GM10266 (cell line): ENCODE data around the gene SNORC.

ENCODE experiments used
- DNase-seq: peaks from one replicate; pipeline ENCODE4 v3.0.0; 2012; ENCODE audit errors: extremely low spot score
- CTCF ChIP-seq: IDR thresholded peaks from 2 replicates; pipeline ENCODE4 v1.5.1; 2012; ENCODE audit warnings: mild to moderate bottlenecking, low read depth; ENCODE audit not compliant: control insufficient read depth, insufficient read depth; ENCODE audit errors: missing control alignments

Gene SNORC

DNA sequence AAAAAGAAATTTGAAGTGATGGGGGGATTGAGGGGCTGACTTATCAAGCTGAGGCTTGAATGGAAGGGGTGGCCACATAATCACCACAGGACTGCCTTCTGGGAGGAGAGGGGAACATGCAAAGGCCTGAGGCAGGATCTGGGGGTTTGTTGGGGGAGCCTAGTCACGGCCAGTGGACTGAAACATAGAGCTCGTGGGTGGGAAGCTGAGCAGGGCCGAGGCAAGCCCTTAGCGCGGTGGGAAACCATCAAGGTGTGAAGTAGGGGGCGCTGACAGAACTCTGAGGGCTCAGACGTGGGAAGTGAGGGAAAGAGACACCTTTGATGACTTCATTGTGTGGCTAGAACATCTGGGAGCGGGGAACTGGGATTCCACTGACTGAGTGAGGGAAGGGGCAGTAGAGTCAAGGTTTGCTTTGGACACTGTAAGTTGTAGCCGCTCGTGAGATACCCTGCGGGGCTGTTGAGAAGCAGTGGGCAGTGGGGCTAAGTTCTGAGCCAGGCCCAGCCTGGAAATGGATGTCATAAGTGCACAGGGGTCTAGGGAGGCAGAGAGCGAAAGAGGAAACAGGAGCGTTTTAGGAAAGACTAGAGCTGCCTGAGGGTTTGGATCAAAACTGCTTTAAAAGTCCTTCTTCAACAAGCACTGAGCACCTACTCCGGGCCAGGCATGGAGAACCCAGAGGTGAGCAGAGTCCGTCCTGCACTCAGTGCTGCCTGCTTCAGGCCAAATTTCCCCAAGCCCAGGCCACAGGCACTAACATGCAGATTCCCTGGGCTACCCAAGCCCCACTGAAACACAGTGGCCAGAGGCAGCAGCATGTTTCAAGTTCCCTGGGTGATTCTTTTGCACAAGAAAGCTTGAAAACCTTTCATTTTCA lies 686 bp upstream of the SNORC start:
- no peak for TF ChIP-seq CTCF
- no peak for DNase-seq

- TF ChIP-seq CTCF: no peak
- no peak for DNase-seq
These were observed 805 bp downstream of the SNORC start for GRCh38 chr2:232870766-232871371.

GRCh38 chr2:232871418-232871834 lies 1.4 kb downstream of the SNORC start:
- DNase-seq: no peak
- TF ChIP-seq CTCF: no peak

- no peak for DNase-seq
- no peak for TF ChIP-seq CTCF
These were observed 2.0 kb downstream of the SNORC start for GRCh38 chr2:232871835-232872736.

GRCh38 chr2:232872826-232873225 lies 2.8 kb downstream of the SNORC start:
- TF ChIP-seq CTCF: no peak
- DNase-seq: no peak

GRCh38 chr2:232873292-232873908 lies 3.3 kb downstream of the SNORC start:
- DNase-seq: no peak
- TF ChIP-seq CTCF: no peak
